Psoas muscle (tissue), 8 donors: ENCODE results near the gene EEF2. TPM values are rescaled to one million over a fixed set of nuclear protein-coding genes. Genes with fewer than 3 reads are reported as not detected.
"Not testable (repeated sequence)": the region's sequence is repeated elsewhere in the genome, so short reads cannot be mapped to it uniquely, and the experiment has no call there.

Experiments
- ATAC-seq, 4 donors: fragments of 200-7000 bp; cut with Tn5 transposase; one replicate each; pipeline ENCODE4 v1.9.1; 2020; ENCODE audit warnings: moderate library complexity in 3 of 4, mild to moderate bottlenecking in 2 of 4
- DNase-seq, 2 donors: peaks; one replicate each; pipeline ENCODE4 v3.0.0-alpha.2; 2020
- H3K27ac ChIP-seq: fragments of 200-600 bp; one replicate; pipeline ENCODE4 v1.8.0; 2022
- H3K27me3 ChIP-seq, 3 donors: fragments of 200-600 bp in 1 of 3; one replicate each; pipeline versions ENCODE4 v1.6.1 to v1.8.0; 2013 to 2022; ENCODE audit warnings: low read length in 2 of 3, mild to moderate bottlenecking in 2 of 3, moderate library complexity in 1 of 3; ENCODE audit not compliant: insufficient read depth in 3 of 3
- H3K36me3 ChIP-seq, 2 donors: fragments of 200-600 bp in 1 of 2; one replicate each; pipeline versions ENCODE4 v1.6.1 to v1.8.0; 2013 to 2022; ENCODE audit warnings: low read depth in 1 of 2, mild to moderate bottlenecking in 1 of 2, moderate library complexity in 1 of 2; ENCODE audit not compliant: insufficient read depth in 1 of 2
- H3K4me1 ChIP-seq: fragments of 200-600 bp; one replicate; pipeline ENCODE4 v1.8.0; 2022
- H3K4me3 ChIP-seq: fragments of 200-600 bp; one replicate; pipeline ENCODE4 v1.8.0; 2022; ENCODE audit warnings: mild to moderate bottlenecking
- H3K9me3 ChIP-seq: fragments of 200-600 bp; one replicate; pipeline ENCODE4 v1.8.0; 2022
- WGBS, 3 donors: extraction: QIAGEN DNeasy Blood & Tissue Kit; methylation state at CpG; one replicate each; pipeline versions ENCODE4 v1.1.6 to v1.1.7; 2013; 5-methylcytosine and 5-hydroxymethylcytosine counted together
- intact Hi-C, 2 donors: fragments of 100-400 bp; cut with DNase I; formaldehyde crosslinking; loops; one replicate each; pipeline versions ENCODE4 v1.11.0 to v1.14.2; 2022
- polyA plus RNA-seq, 3 donors: library from polyadenylated mRNA; stranded (reverse); fragments of 200-250 nt; gene quantifications; one replicate each; pipeline ENCODE4 v1.2.3, GENCODE V29; 2013
- total RNA-seq, 4 donors: library from RNA; stranded (reverse); fragmentation: NEBNext Ultra II Directional in 2 of 4; extraction: Animal tissue kit (Norgen Biotek cat#: 25700) in 2 of 4; gene quantifications; one replicate each; pipeline versions ENCODE4 v1.2.1 to v1.2.4, GENCODE V29; 2021 to 2023
- TF ChIP-seq, protein P1 (sequence below): fragments of 200-600 bp; IDR thresholded peaks from one replicate; pipeline ENCODE4 v1.8.0; 2022; ENCODE audit warnings: antibody characterized with exemption
- donor health status: healthy with polysubstance abuse.
- donor health status: DM: no; HTN: no; CAD: no; lungs with moderate emphysema.
- donor health status: Bipolar disorder and iron deficiency.
- donor health status: healthy.
- donor health status: DM: yes; HTN: yes; CAD: no.
- donor health status: DM: no; HTN: no; CAD: no.
- donor health status: DM: no; HTN: no; CAD: no.
- donor health status: DM: yes; HTN: yes; CAD: no.

The EEF2 gene
- total and polyA plus RNA-seq, 7 donors, result 1,416 to 3,628 (median 2,332) TPM

- ATAC-seq, result peak in 1 of 4 donors; percentile 23
- intact Hi-C loops, result loop anchor here in 1 of 2 donors (2.0 kb wide), 1 partner anchor 14 kb away; the partner anchor contains the start of gene EEF2
These were observed 14.9 kb downstream of the EEF2 start for GRCh38 chr19:3970313-3970807.

GRCh38 chr19:3969435-3970312 lies 15.6 kb downstream of the EEF2 start:
- peak; percentile 40 to 78 for DNase-seq
- Histone ChIP-seq H3K27me3 (no peaks in the 10 kb centered on the region), H3K9me3 (no peaks in the 10 kb centered on the region), H3K27ac (peak overlapping the region; percentile 99), H3K4me1 (peaks cover 47% of the 10 kb centered on the region), H3K36me3 (peaks cover 3 to 45% of the 10 kb centered on the region in 2 donors), H3K4me3 (peak overlapping the region; percentile 96)
- ATAC-seq, result peak; percentile 46 to 59 (median 56)
- TF ChIP-seq, protein P1, sequence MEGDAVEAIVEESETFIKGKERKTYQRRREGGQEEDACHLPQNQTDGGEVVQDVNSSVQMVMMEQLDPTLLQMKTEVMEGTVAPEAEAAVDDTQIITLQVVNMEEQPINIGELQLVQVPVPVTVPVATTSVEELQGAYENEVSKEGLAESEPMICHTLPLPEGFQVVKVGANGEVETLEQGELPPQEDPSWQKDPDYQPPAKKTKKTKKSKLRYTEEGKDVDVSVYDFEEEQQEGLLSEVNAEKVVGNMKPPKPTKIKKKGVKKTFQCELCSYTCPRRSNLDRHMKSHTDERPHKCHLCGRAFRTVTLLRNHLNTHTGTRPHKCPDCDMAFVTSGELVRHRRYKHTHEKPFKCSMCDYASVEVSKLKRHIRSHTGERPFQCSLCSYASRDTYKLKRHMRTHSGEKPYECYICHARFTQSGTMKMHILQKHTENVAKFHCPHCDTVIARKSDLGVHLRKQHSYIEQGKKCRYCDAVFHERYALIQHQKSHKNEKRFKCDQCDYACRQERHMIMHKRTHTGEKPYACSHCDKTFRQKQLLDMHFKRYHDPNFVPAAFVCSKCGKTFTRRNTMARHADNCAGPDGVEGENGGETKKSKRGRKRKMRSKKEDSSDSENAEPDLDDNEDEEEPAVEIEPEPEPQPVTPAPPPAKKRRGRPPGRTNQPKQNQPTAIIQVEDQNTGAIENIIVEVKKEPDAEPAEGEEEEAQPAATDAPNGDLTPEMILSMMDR, result no peak
- WGBS, 3 donors, result 7 to 12% (median 11%) methylated on average over 23 of the region's 23 CpGs
- intact Hi-C loops, result loop anchor here in 1 of 2 donors (2.0 kb wide), 1 partner anchor 15 kb away; the partner anchor contains the start of gene EEF2

More at GRCh38 chr19:3970313-3970807, 14.9 kb downstream of the EEF2 start:
- Histone ChIP-seq H3K9me3 (no peaks in the 10 kb centered on the region), H3K4me1 (peaks cover 47% of the 10 kb centered on the region), H3K27ac (peak overlapping the region; percentile 99), H3K4me3 (peak overlapping the region; percentile 96), H3K36me3 (peaks cover 3 to 43% of the 10 kb centered on the region in 2 donors), H3K27me3 (no peaks in the 10 kb centered on the region)
- TF ChIP-seq, protein P1, result no peak
- 0 to 1% (median 1%) methylated on average over 21 to 22 of the region's 22 CpGs for WGBS, 3 donors
- DNase-seq, result no peak

GRCh38 chr19:3968556-3969434 lies 16.5 kb downstream of the EEF2 start:
- H3K36me3 ChIP-seq, result peaks cover 3 to 51% of the 10 kb centered on the region in 2 donors
- peaks cover 47% of the 10 kb centered on the region for H3K4me1 ChIP-seq
- DNase-seq (peak; percentile 84 to 90), ATAC-seq (peak; percentile 66 to 77 (median 73))
- H3K9me3 ChIP-seq, result no peaks in the 10 kb centered on the region
- no peaks in the 10 kb centered on the region for H3K27me3 ChIP-seq
- peak overlapping the region; percentile 99 for H3K27ac ChIP-seq
- peak overlapping the region; percentile 96 for H3K4me3 ChIP-seq
- intact Hi-C loops, result no loop called here
- 10 to 17% (median 14%) methylated on average over 9 of the region's 9 CpGs for WGBS, 3 donors
- TF ChIP-seq, protein P1, result no peak

- H3K36me3 ChIP-seq, result peaks cover 7 to 59% of the 10 kb centered on the region in 2 donors
These were observed 17.3 kb downstream of the EEF2 start for GRCh38 chr19:3967983-3968382.

More at GRCh38 chr19:3967983-3968382, 17.3 kb downstream of the EEF2 start:
- Histone ChIP-seq H3K27ac (peak overlapping the region; percentile 99), H3K4me1 (peaks cover 47% of the 10 kb centered on the region), H3K4me3 (peak overlapping the region; percentile 96)
- intact Hi-C loops, ATAC-seq, H3K27me3 ChIP-seq, H3K9me3 ChIP-seq: not testable (repeated sequence)
- WGBS, 3 donors, result 85 to 88% (median 87%) methylated on average over 12 of the region's 12 CpGs
- peak in 1 of 2 donors; percentile 19 for DNase-seq
